ENCODE data around the gene TBX4. TPM values are rescaled to one million over a fixed set of nuclear protein-coding genes. Genes with fewer than 3 reads are reported as not detected.

Gene TBX4
- total RNA-seq, 1 experiment from 2014 or later, result not detected

- Histone ChIP-seq H2BK20ac (ENCODE audit: low read depth, low read length, poor library complexity, severe bottlenecking) (no peak overlapping the region), H3T11ph (ENCODE audit: low read length) (no peak overlapping the region), H3K9ac (ENCODE audit: extremely low read depth, insufficient read length, low read length) (no peak overlapping the region), H3K4me1 (ENCODE audit: insufficient read depth, low read length) (no peaks in the 10 kb centered on the region), H2BK120ac (ENCODE audit: low read depth, low read length, poor library complexity, severe bottlenecking) (no peak overlapping the region), H2AK5ac (ENCODE audit: insufficient read length, low read length) (no peak overlapping the region), H3K23me2 (ENCODE audit: insufficient read length, low read depth, low read length, poor library complexity, severe bottlenecking) (no peaks in the 10 kb centered on the region), H3K14ac (ENCODE audit: insufficient read depth, low read length) (no peak overlapping the region), H3K27me3 (ENCODE audit: insufficient read depth, low read length) (no peaks in the 10 kb centered on the region), H3K4me2 (ENCODE audit: insufficient read depth, insufficient read length, low read length) (no peak overlapping the region), H2AFZ (ENCODE audit: low read length) (no peak overlapping the region), H3K56ac (ENCODE audit: insufficient read length, low read depth, low read length) (no peak overlapping the region), H3K18ac (ENCODE audit: insufficient read length, low read depth, low read length) (no peak overlapping the region), H2BK5ac (ENCODE audit: insufficient read length, low read length) (no peak overlapping the region), H3K4ac (ENCODE audit: low read depth, low read length) (no peak overlapping the region), H3K27ac (ENCODE audit: insufficient read length, low read depth, low read length) (no peak overlapping the region), H2BK12ac (ENCODE audit: insufficient read length, low read depth, low read length) (no peak overlapping the region), H4K8ac (replicated peaks; ENCODE audit: insufficient read length, low read depth, low read length) (no peak overlapping the region), H4K20me1 (ENCODE audit: control insufficient read depth, insufficient read depth, insufficient read length) (no peaks in the 10 kb centered on the region), H3K9me3 (ENCODE audit: control insufficient read depth, low read depth, low read length) (no peaks in the 10 kb centered on the region), H3K23ac (ENCODE audit: insufficient read length, low read depth, low read length) (no peak overlapping the region), H3K79me1 (ENCODE audit: insufficient read depth, low read depth, low read length, poor library complexity, severe bottlenecking) (no peaks in the 10 kb centered on the region), H3K79me2 (ENCODE audit: insufficient read depth, low read length) (no peaks in the 10 kb centered on the region), H4K5ac (ENCODE audit: insufficient read length, low read depth, low read length) (no peak overlapping the region), H2BK15ac (ENCODE audit: low read depth, low read length) (no peak overlapping the region), H4K91ac (ENCODE audit: insufficient read length, low read depth, low read length) (no peak overlapping the region)
- no peaks in the 10 kb centered on the region for H3K36me3 Mint-ChIP-seq (ENCODE audit: insufficient read depth in 1 of 3, low read depth in 3 of 3)
- no peak for TF ChIP-seq CTCF (conservative IDR thresholded peaks at IDR 0.05)
- H3K27ac Mint-ChIP-seq, result no peak overlapping the region
- WGBS (ENCODE audit: extremely low coverage, insufficient read length, low lambda C conversion rate), result no CpG with 5 or more reads among the region's 7 CpGs
- H3K4me1 Mint-ChIP-seq, result peaks cover 0 to 3% of the 10 kb centered on the region in 2 experiments; a peak in 1 of 4 replicates
- H3K9me3 Mint-ChIP-seq, result no peaks in the 10 kb centered on the region
- DNase-seq, result no peak
- no peaks in the 10 kb centered on the region; the same call in 1 of the 2 replicates for H3K27me3 Mint-ChIP-seq (ENCODE audit: low read depth)
- no peak overlapping the region for H3K4me3 Mint-ChIP-seq
Measured at GRCh38 chr17:61531223-61531622, 79.0 kb downstream of the TBX4 start.

All from H9 (cell line).